GM19463 (cell line): ENCODE measurements around the gene AFM.

Experiments used
- ATAC-seq: cut with Tn5 transposase; IDR thresholded peaks from one replicate; pipeline ENCODE4 v1.9.1; 2021; ENCODE audit warnings: mild to moderate bottlenecking, moderate library complexity; ENCODE audit not compliant: unreplicated experiment

Gene AFM

GRCh38 chr4:73448448-73449203 is 32.9 kb upstream of the AFM start:
- ATAC-seq: no peak

DNA sequence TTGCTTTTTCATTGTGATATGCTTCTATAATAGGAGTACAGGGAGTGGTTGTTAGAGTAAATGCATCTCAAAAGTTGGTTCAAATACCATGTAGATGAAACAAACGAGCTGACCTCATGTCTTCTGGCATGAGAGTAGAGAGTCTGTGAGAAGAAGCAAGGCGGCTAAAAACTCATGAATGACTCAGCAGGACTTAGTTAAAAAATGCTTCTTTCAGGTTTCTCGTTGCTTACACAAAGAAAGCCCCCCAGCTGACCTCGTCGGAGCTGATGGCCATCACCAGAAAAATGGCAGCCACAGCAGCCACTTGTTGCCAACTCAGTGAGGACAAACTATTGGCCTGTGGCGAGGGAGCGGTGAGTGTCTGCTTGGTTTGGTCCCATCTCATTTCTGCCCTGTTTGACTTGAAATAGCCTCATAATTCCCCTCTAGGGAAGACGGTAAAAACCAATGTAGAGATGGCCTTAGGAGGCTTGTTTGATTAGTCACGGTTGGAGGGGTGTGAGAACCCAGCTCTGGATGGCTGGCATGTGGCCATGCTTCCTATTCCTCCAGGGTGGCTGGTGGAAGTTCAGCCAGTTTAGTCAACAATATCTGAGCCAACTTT is 31.0 kb upstream of the AFM start:
- no peak for ATAC-seq

GRCh38 chr4:73451404-73451803 is 30.1 kb upstream of the AFM start:
- ATAC-seq: no peak

DNA sequence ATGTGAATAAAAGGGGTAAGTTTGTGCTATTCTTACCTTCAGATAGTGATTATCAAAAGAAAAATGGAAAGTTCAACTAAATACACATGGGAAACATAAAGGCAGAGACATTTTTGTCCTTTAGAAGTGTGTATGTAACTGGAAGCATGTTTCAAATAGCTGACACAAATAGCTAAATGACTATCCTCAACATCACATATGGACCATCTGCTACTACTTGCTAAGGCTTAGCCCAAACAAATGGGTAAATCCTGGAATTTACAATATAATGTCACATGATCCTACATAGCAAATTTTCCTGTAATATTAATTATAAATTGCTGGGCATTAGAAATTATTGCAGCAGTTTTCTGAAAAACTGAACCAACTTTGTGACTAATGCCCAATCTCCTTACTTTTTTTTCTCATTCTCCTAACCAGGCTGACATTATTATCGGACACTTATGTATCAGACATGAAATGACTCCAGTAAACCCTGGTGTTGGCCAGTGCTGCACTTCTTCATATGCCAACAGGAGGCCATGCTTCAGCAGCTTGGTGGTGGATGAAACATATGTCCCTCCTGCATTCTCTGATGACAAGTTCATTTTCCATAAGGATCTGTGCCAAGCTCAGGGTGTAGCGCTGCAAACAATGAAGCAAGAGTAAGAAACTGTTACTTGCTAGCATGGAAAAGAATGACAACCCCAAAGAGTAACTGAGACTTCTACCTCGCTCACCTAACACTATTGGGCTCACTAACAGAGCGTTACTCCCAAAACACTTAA is 29.4 kb upstream of the AFM start:
- no peak for ATAC-seq

DNA sequence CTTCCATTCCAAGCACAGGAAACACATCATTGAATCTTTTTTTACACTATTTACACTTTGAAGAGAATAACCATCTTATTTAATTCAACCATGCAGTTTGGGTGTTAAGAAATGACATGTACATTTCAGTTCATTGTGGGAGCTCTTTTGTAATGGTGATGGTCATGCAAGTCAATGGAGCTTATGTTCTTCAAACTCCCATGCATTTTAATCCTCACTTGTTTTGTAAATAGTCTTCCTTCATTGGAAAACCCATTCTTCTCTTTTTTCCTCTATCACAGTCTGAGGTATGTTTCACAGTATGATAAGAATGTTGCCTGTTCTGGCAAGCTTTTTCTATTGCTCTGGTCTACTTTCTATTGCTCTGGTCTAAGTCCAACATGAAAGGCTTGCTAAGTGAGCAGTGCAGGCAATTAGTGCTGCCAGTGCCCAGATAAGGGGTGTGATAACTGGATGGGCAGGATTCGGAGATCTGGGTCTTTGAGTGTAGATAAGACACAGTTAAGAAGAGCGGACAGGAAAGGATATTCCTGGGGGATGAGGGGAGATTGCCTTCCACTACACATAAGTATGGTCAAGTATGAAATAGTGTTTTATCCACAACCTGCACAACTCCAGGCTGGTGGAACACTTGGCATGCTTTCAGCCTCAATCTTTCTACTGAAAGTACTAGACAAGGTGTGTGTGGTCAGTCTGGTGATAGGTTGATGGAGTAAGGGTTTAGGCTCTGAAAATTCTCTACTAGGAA is 28.4 kb upstream of the AFM start:
- ATAC-seq: no peak

DNA sequence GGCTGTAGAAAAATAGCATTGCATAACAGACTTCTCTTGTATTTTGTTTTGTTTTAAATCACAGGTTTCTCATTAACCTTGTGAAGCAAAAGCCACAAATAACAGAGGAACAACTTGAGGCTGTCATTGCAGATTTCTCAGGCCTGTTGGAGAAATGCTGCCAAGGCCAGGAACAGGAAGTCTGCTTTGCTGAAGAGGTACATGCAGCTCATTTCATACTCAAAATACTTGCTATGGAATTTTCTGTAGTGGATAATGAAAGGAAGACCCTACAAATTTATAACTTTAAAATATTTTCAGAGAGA is 27.9 kb upstream of the AFM start:
- ATAC-seq: no peak

- no peak for ATAC-seq
Observed at GRCh38 chr4:73454920-73455319, 26.6 kb upstream of the AFM start.

DNA sequence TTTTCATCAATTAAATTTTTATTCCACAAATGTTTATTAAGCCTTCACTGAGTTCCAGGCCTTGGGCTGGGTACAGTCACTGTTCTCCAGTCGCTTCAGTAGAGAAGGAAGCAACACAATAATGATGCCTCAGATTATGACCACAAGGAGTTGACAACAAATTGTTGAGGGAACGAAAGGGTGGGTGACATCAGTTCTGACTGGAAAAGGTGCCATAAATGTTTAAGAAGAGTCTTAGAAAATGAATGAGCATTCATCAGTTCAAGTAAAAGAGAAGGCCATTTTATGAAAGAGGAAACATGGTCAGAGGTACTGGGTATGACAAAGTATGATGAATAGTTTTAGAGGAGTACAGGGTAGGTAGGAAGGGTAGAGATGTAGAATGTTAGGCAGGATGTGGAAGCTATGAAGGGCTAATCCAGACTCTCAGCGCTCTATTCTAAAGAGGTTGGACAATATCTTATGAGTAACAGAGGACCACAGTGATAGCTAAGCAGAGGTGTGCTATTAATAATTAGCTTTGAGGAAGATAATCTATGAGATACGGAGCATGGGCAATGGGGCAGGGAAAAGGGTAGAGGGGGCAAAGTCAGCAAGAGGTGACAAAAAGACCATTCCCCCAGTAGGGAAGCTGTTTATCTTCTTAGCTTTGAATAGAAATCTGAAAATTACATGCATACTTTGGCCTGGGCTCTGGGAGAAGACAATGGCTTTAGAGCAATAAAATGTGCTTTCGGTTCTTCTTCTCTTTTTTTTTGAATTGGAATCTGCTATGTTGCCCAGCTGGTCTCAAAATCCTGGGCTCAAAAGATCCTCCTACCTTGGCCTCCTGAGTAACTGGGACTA is 25.1 kb upstream of the AFM start:
- ATAC-seq: no peak

GRCh38 chr4:73458184-73459047 is 23.1 kb upstream of the AFM start:
- no peak for ATAC-seq

GRCh38 chr4:73459048-73459421 is 22.5 kb upstream of the AFM start:
- ATAC-seq: no peak

DNA sequence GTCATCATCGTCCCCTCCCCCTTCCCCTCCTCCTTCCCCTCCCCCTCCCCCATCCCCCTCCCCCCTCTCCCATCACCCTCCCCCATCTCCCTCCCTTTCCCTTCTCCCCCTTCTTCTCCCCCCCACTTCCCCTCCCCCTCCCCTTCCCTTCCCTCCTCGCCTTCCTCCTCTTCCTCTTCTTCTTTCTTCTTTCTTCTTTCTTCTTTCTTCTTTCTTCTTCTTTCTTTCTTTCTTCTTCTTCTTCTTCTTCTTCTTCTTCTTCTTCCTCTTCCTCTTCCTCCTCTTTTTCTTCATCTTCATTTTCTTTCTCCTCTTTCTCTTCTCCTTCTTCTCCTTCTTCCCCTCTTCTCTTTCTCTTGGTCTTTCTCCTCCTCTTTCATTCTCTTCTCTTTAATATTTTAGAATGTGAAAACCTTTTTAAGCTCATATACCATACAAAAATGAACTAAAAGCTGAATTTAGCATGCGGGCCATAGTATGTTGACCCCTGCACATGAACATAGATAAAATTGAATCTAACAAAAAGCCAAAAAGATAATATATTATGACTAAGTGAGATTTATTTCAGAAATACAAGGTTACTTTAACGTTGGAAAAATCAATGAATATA is 20.5 kb upstream of the AFM start:
- ATAC-seq: no peak

- ATAC-seq: no peak
Observed at GRCh38 chr4:73468170-73468569, 13.4 kb upstream of the AFM start.

DNA sequence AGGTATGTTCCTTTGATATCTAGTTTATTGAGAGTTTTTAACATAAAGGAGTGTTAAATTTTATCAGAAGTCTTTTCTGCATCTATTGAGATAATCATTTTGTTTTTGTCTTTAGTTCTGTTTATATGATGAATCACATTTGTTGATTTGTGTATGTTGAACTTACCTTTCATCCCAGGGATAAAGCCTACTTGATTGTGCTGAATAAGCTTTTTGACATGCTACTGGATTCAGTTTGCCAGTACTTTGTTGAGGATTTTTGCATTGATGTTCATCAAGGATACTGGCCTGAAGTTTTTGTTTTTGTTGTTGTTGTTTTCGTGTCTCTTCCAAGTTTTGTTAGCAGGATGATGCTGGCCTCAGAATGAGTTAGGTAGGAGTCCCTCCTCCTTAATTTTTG is 10.8 kb upstream of the AFM start:
- ATAC-seq: no peak

GRCh38 chr4:73477176-73477575 is 4.4 kb upstream of the AFM start:
- no peak for ATAC-seq

DNA sequence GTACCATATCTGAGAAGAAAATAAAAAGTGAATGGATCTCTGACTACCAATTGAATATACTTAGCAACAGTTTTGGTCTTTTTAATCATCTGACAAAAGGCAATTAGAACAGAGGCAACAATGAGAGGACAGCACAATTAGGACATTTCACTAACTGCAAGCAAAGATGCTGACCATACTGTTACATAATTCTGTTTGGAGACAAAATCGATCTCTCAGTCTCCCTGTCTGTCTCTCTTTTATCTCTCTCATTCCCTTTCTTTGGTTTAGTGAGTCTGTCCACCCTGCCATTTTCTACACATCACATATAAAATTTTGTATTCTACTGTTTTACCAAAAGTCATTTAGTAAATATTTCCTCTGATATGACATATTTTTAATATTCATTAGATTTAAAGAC is 2.2 kb upstream of the AFM start:
- ATAC-seq: no peak

DNA sequence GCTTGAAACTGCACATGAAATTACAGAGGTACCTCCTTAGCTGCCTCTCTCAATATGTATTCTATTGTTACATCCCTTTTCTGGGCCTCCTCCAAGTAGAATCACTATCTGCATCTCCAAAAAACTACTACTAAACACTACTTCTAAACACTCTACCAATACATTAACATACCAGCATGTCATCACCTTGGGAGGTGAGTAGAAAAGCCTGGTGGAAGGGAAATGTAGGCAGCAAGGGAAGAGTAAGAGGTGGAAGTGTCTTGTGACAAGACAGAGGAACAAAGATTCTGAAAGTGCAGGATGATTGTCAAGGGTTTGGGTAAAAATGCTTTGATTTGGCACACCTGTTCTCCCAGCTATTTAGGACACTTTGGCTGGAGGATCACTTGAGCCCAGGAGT is 3.5 kb downstream of the AFM start:
- no peak for ATAC-seq

DNA sequence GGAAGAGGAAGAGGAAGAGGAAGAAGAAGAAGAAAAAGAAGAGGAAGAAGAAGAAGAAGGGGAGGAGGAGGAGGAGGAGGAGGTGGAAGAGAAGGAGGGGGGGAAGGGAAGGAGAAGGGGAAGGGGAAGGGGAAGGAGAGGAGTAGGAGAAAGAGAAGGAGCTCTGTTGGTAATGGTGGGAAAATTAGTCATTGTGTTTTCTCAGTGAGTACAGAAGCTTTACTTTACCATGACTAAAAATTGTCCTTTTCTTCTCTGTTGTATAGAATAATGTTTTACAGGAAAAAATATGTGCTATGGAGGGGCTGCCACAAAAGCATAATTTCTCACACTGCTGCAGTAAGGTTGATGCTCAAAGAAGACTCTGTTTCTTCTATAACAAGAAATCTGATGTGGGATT is 4.1 kb downstream of the AFM start:
- ATAC-seq: no peak

DNA sequence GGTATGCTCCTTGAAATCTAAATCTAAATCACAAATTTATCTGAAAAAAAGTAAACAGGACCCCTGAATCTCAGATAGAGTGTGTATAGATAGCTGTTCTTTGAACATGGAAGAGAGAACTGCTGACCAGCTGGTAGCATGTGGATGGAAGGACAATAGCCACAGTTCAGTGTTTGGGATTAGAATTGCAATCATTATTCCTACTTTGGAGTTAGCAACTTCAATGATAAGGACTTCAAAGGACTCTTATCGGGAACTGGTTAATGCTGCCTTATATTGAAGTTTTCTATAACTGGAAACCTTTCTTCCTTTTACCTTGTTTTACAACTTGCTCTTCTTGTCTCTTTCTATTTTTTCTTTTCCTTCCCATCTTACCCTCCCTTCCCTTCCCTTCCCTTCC is 5.0 kb downstream of the AFM start:
- ATAC-seq: no peak

DNA sequence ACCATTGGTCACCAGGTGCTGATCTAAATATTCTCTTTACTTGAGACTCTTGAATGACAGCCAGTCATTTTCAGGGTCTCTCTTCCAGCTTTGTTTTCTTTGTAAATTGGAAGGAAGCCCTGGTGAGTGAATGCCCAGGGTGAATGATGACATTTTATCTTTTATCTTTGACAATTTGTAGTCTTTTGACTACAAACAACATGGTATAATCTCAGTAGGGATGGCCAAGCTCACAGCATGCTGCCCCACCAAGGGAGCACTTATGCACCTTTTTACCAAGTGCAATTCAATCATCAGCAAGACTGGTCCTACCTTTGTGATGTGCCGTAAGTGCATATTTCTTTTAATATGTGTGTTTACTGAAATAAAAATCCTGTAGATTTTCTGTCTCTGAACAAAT is 5.7 kb downstream of the AFM start:
- ATAC-seq: no peak
